SU-DHL-6 (cell line): Measurements from ENCODE around the gene CPED1.

ENCODE experiments used
- H2AFZ ChIP-seq: fragments of 200-600 bp; sonication (generic); 2 replicates; pipeline ENCODE4 v1.6.1; 2014; ENCODE audit warnings: low read depth, mild to moderate bottlenecking, moderate library complexity, mixed read lengths, antibody characterized with exemption, low read length; ENCODE audit not compliant: severe bottlenecking
- H3F3A ChIP-seq: fragments of 200-600 bp; shearing (Covaris generic); 2 replicates; pipeline ENCODE4 v1.6.0; 2016; ENCODE audit warnings: antibody characterized with exemption, mild to moderate bottlenecking; ENCODE audit not compliant: insufficient read depth
- H3K27ac ChIP-seq: fragments of 200-600 bp; sonication (generic); 2 replicates; pipeline ENCODE4 v1.5.1; 2016; ENCODE audit warnings: low read depth, mild to moderate bottlenecking, low read length, moderate library complexity, mixed read lengths
- H3K27me3 ChIP-seq: fragments of 200-600 bp; sonication (generic), shearing (Covaris generic); 2 replicates; pipeline ENCODE4 v1.6.0; 2014; ENCODE audit warnings: mild to moderate bottlenecking, low read length
- H3K36me3 ChIP-seq: fragments of 200-600 bp; sonication (generic); 2 replicates; pipeline ENCODE4 v1.6.1; 2014; ENCODE audit warnings: mild to moderate bottlenecking, low read length, mixed read lengths
- H3K4me2 ChIP-seq: fragments of 300-600, 200-600 bp; shearing (Covaris generic), sonication (generic); 2 replicates; pipeline ENCODE4 v1.6.0; 2014; ENCODE audit warnings: low read length, low read depth, mild to moderate bottlenecking; ENCODE audit not compliant: poor library complexity, severe bottlenecking
- H3K4me3 ChIP-seq: fragments of 200-600 bp; sonication (generic); 2 replicates; pipeline ENCODE4 v1.5.1; 2014; ENCODE audit warnings: antibody characterized with exemption, low read length, mild to moderate bottlenecking, mixed read lengths; ENCODE audit not compliant: insufficient read depth, poor library complexity, severe bottlenecking
- H3K79me2 ChIP-seq: fragments of 200-600 bp; sonication (generic); 2 replicates; pipeline ENCODE4 v1.6.1; 2014; ENCODE audit warnings: mild to moderate bottlenecking, low read length, moderate library complexity; ENCODE audit not compliant: insufficient read depth
- H3K9ac ChIP-seq: fragments of 200-600 bp; sonication (generic); 2 replicates; pipeline ENCODE4 v1.7.0; 2014; ENCODE audit warnings: mild to moderate bottlenecking, low read length
- H3K9me2 ChIP-seq: fragments of 200-600 bp; sonication (generic); replicated peaks from 2 replicates; pipeline ENCODE4 v1.6.1; 2014; ENCODE audit warnings: low read length; ENCODE audit not compliant: insufficient read depth
- H3K9me3 ChIP-seq: fragments of 200-600 bp; sonication (generic); 2 replicates; pipeline ENCODE4 v1.6.1; 2014; ENCODE audit warnings: low read length, mixed read lengths; ENCODE audit not compliant: insufficient read depth
- H4K20me1 ChIP-seq: fragments of 200-600 bp; sonication (generic); 2 replicates; pipeline ENCODE4 v1.6.1; 2014; ENCODE audit warnings: low read depth, mild to moderate bottlenecking, antibody characterized with exemption, low read length, moderate library complexity, mixed read lengths
- CTCF ChIP-seq: fragments of 200-600 bp; sonication (generic); IDR thresholded peaks from one replicate; pipeline ENCODE4 v1.5.1; 2017; ENCODE audit warnings: antibody characterized with exemption, mild to moderate bottlenecking, low read length, moderate library complexity; ENCODE audit not compliant: insufficient read depth, poor library complexity, severe bottlenecking
- EZH2phosphoT487 ChIP-seq: fragments of 200-600 bp; sonication (generic), shearing (Covaris generic); conservative IDR thresholded peaks from 2 replicates; pipeline ENCODE4 v1.6.1; 2018; ENCODE audit warnings: mild to moderate bottlenecking, antibody characterized with exemption, low read length, moderate library complexity, mixed read lengths

The CPED1 gene

GRCh38 chr7:121331574-121331973 is 343.1 kb downstream of the CPED1 start:
- no peaks in the 10 kb centered on the region for H3K9me2 ChIP-seq
- no peak overlapping the region for H3K4me3 ChIP-seq
- no peaks in the 10 kb centered on the region for H4K20me1 ChIP-seq
- H3K27me3 ChIP-seq = no peaks in the 10 kb centered on the region
- no peaks in the 10 kb centered on the region for H3K9me3 ChIP-seq
- no peaks in the 10 kb centered on the region for H3K79me2 ChIP-seq
- H2AFZ ChIP-seq = no peak overlapping the region
- no peaks in the 10 kb centered on the region for H3F3A ChIP-seq
- H3K27ac ChIP-seq = no peak overlapping the region
- H3K36me3 ChIP-seq = no peaks in the 10 kb centered on the region; the same call in 1 of the 2 replicates
- no peak for TF ChIP-seq EZH2phosphoT487
- TF ChIP-seq CTCF = no peak
- H3K4me2 ChIP-seq = no peak overlapping the region
- H3K9ac ChIP-seq = no peak overlapping the region

GRCh38 chr7:121334376-121334775 is 345.9 kb downstream of the CPED1 start:
- H3K9ac ChIP-seq = no peak overlapping the region
- no peaks in the 10 kb centered on the region for H3K79me2 ChIP-seq
- H3K4me2 ChIP-seq = no peak overlapping the region
- H3K4me3 ChIP-seq = no peak overlapping the region
- no peak overlapping the region for H3K27ac ChIP-seq
- no peak overlapping the region for H2AFZ ChIP-seq
- no peaks in the 10 kb centered on the region for H3K9me2 ChIP-seq
- TF ChIP-seq EZH2phosphoT487 = no peak
- no peak for TF ChIP-seq CTCF
- no peaks in the 10 kb centered on the region for H3K27me3 ChIP-seq
- no peaks in the 10 kb centered on the region for H3K9me3 ChIP-seq
- no peaks in the 10 kb centered on the region; the same call in 1 of the 2 replicates for H3K36me3 ChIP-seq
- no peaks in the 10 kb centered on the region for H4K20me1 ChIP-seq
- H3F3A ChIP-seq = no peaks in the 10 kb centered on the region

- Histone ChIP-seq H3K4me3 (no peak overlapping the region), H3F3A (no peaks in the 10 kb centered on the region), H3K9ac (no peak overlapping the region), H4K20me1 (no peaks in the 10 kb centered on the region), H3K27me3 (no peaks in the 10 kb centered on the region), H3K9me3 (no peaks in the 10 kb centered on the region), H3K79me2 (no peaks in the 10 kb centered on the region), H3K9me2 (no peaks in the 10 kb centered on the region), H3K4me2 (no peak overlapping the region), H3K36me3 (no peaks in the 10 kb centered on the region; the same call in 1 of the 2 replicates), H3K27ac (no peak overlapping the region), H2AFZ (no peak overlapping the region)
- TF ChIP-seq EZH2phosphoT487 = no peak
- TF ChIP-seq CTCF = no peak
These were observed 346.6 kb downstream of the CPED1 start for GRCh38 chr7:121334875-121335648.
